Measurements from ENCODE around the gene ELMOD3. TPM values are rescaled to one million over a fixed set of nuclear protein-coding genes. Genes with fewer than 3 reads are reported as not detected.

Gene ELMOD3
- total and polyA plus RNA-seq, 9 of the 15 experiments (the other 6 are each of a cell fraction or from before 2014, with no cell fraction given), result 2.7 to 18.7 (median 11.6) TPM

DNA sequence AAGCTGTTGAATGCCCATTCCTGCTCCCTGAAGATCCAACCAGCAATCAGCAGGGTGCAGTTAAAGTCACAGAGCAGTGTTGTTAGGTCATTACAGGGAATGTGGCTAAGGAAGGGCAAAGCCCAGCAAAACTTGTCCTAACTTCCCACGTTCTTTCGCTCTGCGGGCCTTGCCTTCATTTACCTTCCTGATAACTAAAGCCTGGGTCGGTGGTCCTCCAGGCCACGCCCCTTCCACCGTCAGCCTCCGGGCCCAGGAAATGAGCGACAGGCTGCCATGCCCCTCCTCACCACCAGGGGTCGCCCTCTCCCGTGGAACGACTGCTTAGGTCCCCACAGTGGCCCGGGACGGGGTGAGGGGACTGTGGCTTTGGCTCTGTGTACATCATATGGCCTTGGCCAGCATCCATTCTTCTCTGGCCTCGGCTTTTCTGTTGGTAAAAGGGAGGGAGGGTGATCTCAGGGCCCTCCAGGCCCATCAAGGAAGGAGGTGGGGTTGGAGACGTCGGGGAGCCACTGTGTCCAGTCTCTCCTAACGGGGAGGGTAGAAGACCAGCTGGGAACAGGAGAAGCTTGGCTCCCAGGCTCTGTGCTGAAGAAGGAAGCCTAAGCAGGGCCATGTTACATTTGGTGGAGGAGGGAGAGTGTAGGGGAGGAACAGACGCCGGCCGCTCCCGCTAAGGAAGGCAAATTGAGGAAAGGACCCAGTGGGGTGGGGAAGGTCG is 66.1 kb downstream of the ELMOD3 start (continued):
- TF ChIP-seq, protein P1, sequence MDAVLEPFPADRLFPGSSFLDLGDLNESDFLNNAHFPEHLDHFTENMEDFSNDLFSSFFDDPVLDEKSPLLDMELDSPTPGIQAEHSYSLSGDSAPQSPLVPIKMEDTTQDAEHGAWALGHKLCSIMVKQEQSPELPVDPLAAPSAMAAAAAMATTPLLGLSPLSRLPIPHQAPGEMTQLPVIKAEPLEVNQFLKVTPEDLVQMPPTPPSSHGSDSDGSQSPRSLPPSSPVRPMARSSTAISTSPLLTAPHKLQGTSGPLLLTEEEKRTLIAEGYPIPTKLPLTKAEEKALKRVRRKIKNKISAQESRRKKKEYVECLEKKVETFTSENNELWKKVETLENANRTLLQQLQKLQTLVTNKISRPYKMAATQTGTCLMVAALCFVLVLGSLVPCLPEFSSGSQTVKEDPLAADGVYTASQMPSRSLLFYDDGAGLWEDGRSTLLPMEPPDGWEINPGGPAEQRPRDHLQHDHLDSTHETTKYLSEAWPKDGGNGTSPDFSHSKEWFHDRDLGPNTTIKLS (IDR thresholded peaks at IDR 0.05; ENCODE audit: borderline replicate concordance, low read depth), result no peak
- TF ChIP-seq PRPF4 (IDR thresholded peaks at IDR 0.05; ENCODE audit: insufficient read depth, low read depth, low read length, poor library complexity, severe bottlenecking) (no peak), KDM1A (IDR thresholded peaks at IDR 0.05) (peak in 1 of 2 experiments; percentile 57; a peak in 1 of 4 replicates), CCNT2 (IDR thresholded peaks at IDR 0.05; ENCODE audit: borderline replicate concordance, extremely low read depth, insufficient read length, low read depth, low read length) (no peak), EHMT2 (IDR thresholded peaks at IDR 0.05) (no peak), CBFB (CRISPR knock-in tag; IDR thresholded peaks at IDR 0.05) (no peak), NFIC (IDR thresholded peaks at IDR 0.05) (peak; percentile 74), KLF6 (CRISPR knock-in tag; IDR thresholded peaks at IDR 0.05; ENCODE audit: borderline replicate concordance) (peak; percentile 64), STAT5A (IDR thresholded peaks at IDR 0.05; ENCODE audit: borderline replicate concordance, low read length) (no peak), ZNF316 (IDR thresholded peaks at IDR 0.05) (peak; percentile 25), ZNF41 (CRISPR knock-in tag; conservative IDR thresholded peaks at IDR 0.05) (no peak; the same call in 1 of the 2 replicates), FOXA3 (CRISPR knock-in tag; conservative IDR thresholded peaks at IDR 0.05 in 1 of 2, IDR thresholded peaks at IDR 0.05 in 1 of 2) (0 out of 4 replicates have a peak, but pooled peaks of 1 of the 2 experiments have one; percentile 3), ZC3H4 (CRISPR knock-in tag; IDR thresholded peaks at IDR 0.05; ENCODE audit: borderline replicate concordance) (no peak), MIER1 (IDR thresholded peaks at IDR 0.05; ENCODE audit: low read depth) (no peak), ZNF146 (CRISPR knock-in tag; IDR thresholded peaks at IDR 0.05; ENCODE audit: unreplicated experiment) (no peak), SLC30A9 (CRISPR knock-in tag; IDR thresholded peaks at IDR 0.05) (no peak), MCM3 (IDR thresholded peaks at IDR 0.05) (no peak), ZNF79 (CRISPR knock-in tag; IDR thresholded peaks at IDR 0.05; ENCODE audit: low read depth) (0 out of 2 replicates have a peak, but pooled peaks have one; percentile 2)
- TF ChIP-seq, protein P2, sequence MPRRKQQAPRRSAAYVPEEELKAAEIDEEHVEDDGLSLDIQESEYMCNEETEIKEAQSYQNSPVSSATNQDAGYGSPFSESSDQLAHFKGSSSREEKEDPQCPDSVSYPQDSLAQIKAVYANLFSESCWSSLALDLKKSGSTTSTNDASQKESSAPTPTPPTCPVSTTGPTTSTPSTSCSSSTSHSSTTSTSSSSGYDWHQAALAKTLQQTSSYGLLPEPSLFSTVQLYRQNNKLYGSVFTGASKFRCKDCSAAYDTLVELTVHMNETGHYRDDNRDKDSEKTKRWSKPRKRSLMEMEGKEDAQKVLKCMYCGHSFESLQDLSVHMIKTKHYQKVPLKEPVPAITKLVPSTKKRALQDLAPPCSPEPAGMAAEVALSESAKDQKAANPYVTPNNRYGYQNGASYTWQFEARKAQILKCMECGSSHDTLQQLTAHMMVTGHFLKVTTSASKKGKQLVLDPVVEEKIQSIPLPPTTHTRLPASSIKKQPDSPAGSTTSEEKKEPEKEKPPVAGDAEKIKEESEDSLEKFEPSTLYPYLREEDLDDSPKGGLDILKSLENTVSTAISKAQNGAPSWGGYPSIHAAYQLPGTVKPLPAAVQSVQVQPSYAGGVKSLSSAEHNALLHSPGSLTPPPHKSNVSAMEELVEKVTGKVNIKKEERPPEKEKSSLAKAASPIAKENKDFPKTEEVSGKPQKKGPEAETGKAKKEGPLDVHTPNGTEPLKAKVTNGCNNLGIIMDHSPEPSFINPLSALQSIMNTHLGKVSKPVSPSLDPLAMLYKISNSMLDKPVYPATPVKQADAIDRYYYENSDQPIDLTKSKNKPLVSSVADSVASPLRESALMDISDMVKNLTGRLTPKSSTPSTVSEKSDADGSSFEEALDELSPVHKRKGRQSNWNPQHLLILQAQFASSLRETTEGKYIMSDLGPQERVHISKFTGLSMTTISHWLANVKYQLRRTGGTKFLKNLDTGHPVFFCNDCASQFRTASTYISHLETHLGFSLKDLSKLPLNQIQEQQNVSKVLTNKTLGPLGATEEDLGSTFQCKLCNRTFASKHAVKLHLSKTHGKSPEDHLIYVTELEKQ (CRISPR knock-in tag; IDR thresholded peaks at IDR 0.05), result peak; percentile 57; the same call in 1 of the 2 replicates

Data from K562 (cell line).